Common myeloid progenitor, CD34-positive (primary cell): Measurements from ENCODE around the gene HNRNPAB.

Experiments used
- CTCF ChIA-PET: fragments of 350-600 bp; sonication (Branson Sonifier 250); formaldehyde crosslinking; loops from one replicate; lab custom pipeline; 2021; ENCODE audit warnings: antibody characterized with exemption; lab: Charles Lee
- POLR2A ChIA-PET: fragments of 350-600 bp; sonication (Branson Sonifier 250); formaldehyde crosslinking; loops from one replicate; lab custom pipeline; 2021; ENCODE audit warnings: antibody characterized with exemption; lab: Charles Lee
- DNase-seq, 3 donors: peaks; one replicate each; pipeline versions ENCODE4 v3.0.0 to v3.0.0-alpha.2; 2013
- H3K27ac ChIP-seq, 2 experiments: 1 replicate in 1 of 2; 2 replicates in 1 of 2; pipeline ENCODE4 v1.7.0; 2013; ENCODE audit warnings: inconsistent platforms in 2 of 2, low read length in 2 of 2, mild to moderate bottlenecking in 2 of 2, low read depth in 1 of 2, moderate library complexity in 1 of 2; ENCODE audit not compliant: severe bottlenecking in 2 of 2, insufficient read depth in 1 of 2, poor library complexity in 1 of 2
- H3K27me3 ChIP-seq, 5 experiments: replicated peaks in 2 of 5; 1 replicate in 3 of 5; 2 replicates in 2 of 5; pipeline versions ENCODE4 v1.6.1 to v1.7.0; 2013; ENCODE audit warnings: low read length in 4 of 5, mild to moderate bottlenecking in 2 of 5, moderate library complexity in 2 of 5, inconsistent platforms in 1 of 5; ENCODE audit not compliant: insufficient read depth in 5 of 5, control insufficient read depth in 4 of 5
- H3K36me3 ChIP-seq, 4 experiments: 1 replicate in 2 of 4; 2 replicates in 2 of 4; pipeline versions ENCODE4 v1.6.1 to v1.7.0; 2013; ENCODE audit warnings: low read length in 3 of 4, control low read depth in 1 of 4, mild to moderate bottlenecking in 1 of 4; ENCODE audit not compliant: control insufficient read depth in 4 of 4, insufficient read depth in 4 of 4
- H3K4me1 ChIP-seq, 4 experiments: 1 replicate in 3 of 4; 2 replicates in 1 of 4; pipeline versions ENCODE4 v1.6.1 to v1.7.1; 2013; ENCODE audit warnings: low read length in 3 of 4, mild to moderate bottlenecking in 3 of 4, control low read depth in 1 of 4, inconsistent platforms in 1 of 4, moderate library complexity in 1 of 4; ENCODE audit not compliant: control insufficient read depth in 4 of 4, insufficient read depth in 4 of 4; ENCODE audit errors: control extremely low read depth in 1 of 4
- H3K4me3 ChIP-seq, 7 experiments: 1 replicate in 4 of 7; 2 replicates in 3 of 7; pipeline versions ENCODE4 v1.5.1 to v1.7.0; 2013; ENCODE audit warnings: mild to moderate bottlenecking in 7 of 7, low read length in 6 of 7, moderate library complexity in 6 of 7, inconsistent platforms in 2 of 7, low read depth in 2 of 7, control low read depth in 1 of 7; ENCODE audit not compliant: insufficient read depth in 4 of 7, control insufficient read depth in 1 of 7; ENCODE audit errors: extremely low read depth in 1 of 7
- H3K9me3 ChIP-seq, 5 experiments: 1 replicate in 4 of 5; 2 replicates in 1 of 5; pipeline versions ENCODE4 v1.6.1 to v1.7.1; 2013; ENCODE audit warnings: low read length in 4 of 5, mild to moderate bottlenecking in 2 of 5, inconsistent platforms in 1 of 5, low read depth in 1 of 5, moderate library complexity in 1 of 5; ENCODE audit not compliant: control insufficient read depth in 4 of 5, insufficient read depth in 2 of 5; ENCODE audit errors: control extremely low read depth in 1 of 5
- WGBS: methylation state at CpG from one replicate; pipeline ENCODE4 v1.1.5; 2013; ENCODE audit not compliant: insufficient coverage; 5-methylcytosine and 5-hydroxymethylcytosine counted together

HNRNPAB gene

GRCh38 chr5:178201221-178201926, 3.0 kb upstream of the HNRNPAB start:
- CTCF ChIA-PET = interaction anchor here (0.8 to 2.1 kb wide), 8 partner anchors 12 to 54 kb away, joined by 3 to 9 read pairs (median 4); no protein-coding TSS in a partner anchor
- H3K27me3 ChIP-seq = no peaks in the 10 kb centered on the region
- no peak for DNase-seq
- no peak overlapping the region for H3K27ac ChIP-seq
- peaks cover 0 to 11% (median 5%) of the 10 kb centered on the region in 4 experiments for H3K36me3 ChIP-seq
- H3K9me3 ChIP-seq = no peaks in the 10 kb centered on the region
- H3K4me1 ChIP-seq = peaks cover 10 to 48% (median 40%) of the 10 kb centered on the region in 4 experiments
- POLR2A ChIA-PET = no interaction called here
- no peak overlapping the region for H3K4me3 ChIP-seq
- WGBS = 89% methylated on average over 8 of the region's 14 CpGs

- peak overlapping the region in 1 of 7 experiments; percentile 24 for H3K4me3 ChIP-seq
- ChIA-PET POLR2A (no interaction called here), CTCF (interaction anchor here (0.8 to 2.1 kb wide), 7 partner anchors 12 to 55 kb away, joined by 3 to 9 read pairs (median 4); no protein-coding TSS in a partner anchor)
- no peak overlapping the region for H3K27ac ChIP-seq
- 10% methylated on average over 2 of the region's 2 CpGs for WGBS
- H3K4me1 ChIP-seq = peaks cover 12 to 53% (median 46%) of the 10 kb centered on the region in 4 experiments
- H3K27me3 ChIP-seq = no peaks in the 10 kb centered on the region
- peaks cover 0 to 16% (median 10%) of the 10 kb centered on the region in 4 experiments for H3K36me3 ChIP-seq
- DNase-seq = peak in 2 of 3 donors; percentile 42 to 50
- no peaks in the 10 kb centered on the region for H3K9me3 ChIP-seq
Observed at GRCh38 chr5:178201927-178202235, 2.5 kb upstream of the HNRNPAB start.

GRCh38 chr5:178202541-178202940, 1.8 kb upstream of the HNRNPAB start:
- Histone ChIP-seq H3K27ac (no peak overlapping the region), H3K36me3 (peaks cover 5 to 22% (median 16%) of the 10 kb centered on the region in 4 experiments), H3K27me3 (no peaks in the 10 kb centered on the region), H3K4me3 (no peak overlapping the region), H3K9me3 (no peaks in the 10 kb centered on the region), H3K4me1 (peaks cover 12 to 60% (median 52%) of the 10 kb centered on the region in 4 experiments)
- no peak for DNase-seq
- CTCF ChIA-PET = interaction anchor here (1.2 to 1.9 kb wide), 3 partner anchors 13 to 21 kb away, joined by 4 to 9 read pairs (median 5); no protein-coding TSS in a partner anchor
- POLR2A ChIA-PET = no interaction called here
- WGBS = 97% methylated on average over 10 of the region's 10 CpGs

- H3K4me3 ChIP-seq = peak overlapping the region; percentile 77 to 97 (median 90)
- no peaks in the 10 kb centered on the region for H3K9me3 ChIP-seq
- no peak for DNase-seq
- peaks cover 12 to 64% (median 52%) of the 10 kb centered on the region in 4 experiments for H3K4me1 ChIP-seq
- ChIA-PET POLR2A (interaction anchor here (0.7 to 1.5 kb wide), 12 partner anchors 10 to 128 kb away, joined by 3 to 25 read pairs (median 4); partner anchors contain the start of genes NHP2 and PHYKPL), CTCF (interaction anchor here (0.7 to 1.5 kb wide), 5 partner anchors 11 to 128 kb away, joined by 3 to 6 read pairs (median 3); no protein-coding TSS in a partner anchor)
- WGBS = 0% methylated on average over 19 of the region's 30 CpGs
- peak overlapping the region in 1 of 2 experiments; percentile 80 for H3K27ac ChIP-seq
- peaks cover 5 to 34% (median 27%) of the 10 kb centered on the region in 4 experiments for H3K36me3 ChIP-seq
- no peaks in the 10 kb centered on the region for H3K27me3 ChIP-seq
Observed at GRCh38 chr5:178203670-178204181, 607 bp upstream of the HNRNPAB start.

- Histone ChIP-seq H3K36me3 (peaks cover 7 to 48% (median 41%) of the 10 kb centered on the region in 4 experiments), H3K4me1 (peaks cover 11 to 51% (median 41%) of the 10 kb centered on the region in 4 experiments), H3K9me3 (no peaks in the 10 kb centered on the region), H3K27ac (peak overlapping the region; percentile 46 to 80), H3K4me3 (peak overlapping the region; percentile 77 to 97 (median 90)), H3K27me3 (no peaks in the 10 kb centered on the region)
- peak in 2 of 3 donors; percentile 45 to 53 for DNase-seq
- ChIA-PET POLR2A (interaction anchor here (0.6 to 1.5 kb wide), 14 partner anchors 9 to 130 kb away, joined by 3 to 25 read pairs (median 4); partner anchors contain the start of gene NHP2), CTCF (interaction anchor here (0.8 to 2.6 kb wide), 9 partner anchors 8 to 129 kb away, joined by 3 to 15 read pairs (median 4); no protein-coding TSS in a partner anchor)
- WGBS = 0% methylated on average over 75 of the region's 90 CpGs
Observed at GRCh38 chr5:178204935-178205748, 809 bp downstream of the HNRNPAB start.

- ChIA-PET CTCF (interaction anchor here (1.0 to 2.6 kb wide), 6 partner anchors 8 to 130 kb away, joined by 3 to 15 read pairs (median 4); no protein-coding TSS in a partner anchor), POLR2A (interaction anchor here (0.6 to 0.9 kb wide), 3 partner anchors 10 to 46 kb away, joined by 3 to 8 read pairs (median 3); no protein-coding TSS in a partner anchor)
- Histone ChIP-seq H3K27me3 (no peaks in the 10 kb centered on the region), H3K36me3 (peaks cover 7 to 54% (median 46%) of the 10 kb centered on the region in 4 experiments), H3K4me3 (peak overlapping the region; percentile 77 to 97 (median 90)), H3K4me1 (peaks cover 9 to 46% (median 38%) of the 10 kb centered on the region in 4 experiments), H3K9me3 (no peaks in the 10 kb centered on the region), H3K27ac (peak overlapping the region; percentile 46 to 80)
- 8% methylated on average over 4 of the region's 5 CpGs for WGBS
- DNase-seq = no peak
Observed at GRCh38 chr5:178205749-178206047, 1.4 kb downstream of the HNRNPAB start.
